Measurements from ENCODE around the gene SPON1.

The SPON1 gene

GRCh38 chr11:14299921-14300320 is 337.4 kb downstream of the SPON1 start:
- DNase-seq: no peak

- peak; percentile 67 for DNase-seq
Measured at GRCh38 chr11:14300661-14301304, 338.3 kb downstream of the SPON1 start.

- peak; percentile 29 for DNase-seq
Measured at GRCh38 chr11:14304601-14305000, 342.1 kb downstream of the SPON1 start.

GRCh38 chr11:14305649-14306048 is 343.1 kb downstream of the SPON1 start:
- DNase-seq: no peak

DNA sequence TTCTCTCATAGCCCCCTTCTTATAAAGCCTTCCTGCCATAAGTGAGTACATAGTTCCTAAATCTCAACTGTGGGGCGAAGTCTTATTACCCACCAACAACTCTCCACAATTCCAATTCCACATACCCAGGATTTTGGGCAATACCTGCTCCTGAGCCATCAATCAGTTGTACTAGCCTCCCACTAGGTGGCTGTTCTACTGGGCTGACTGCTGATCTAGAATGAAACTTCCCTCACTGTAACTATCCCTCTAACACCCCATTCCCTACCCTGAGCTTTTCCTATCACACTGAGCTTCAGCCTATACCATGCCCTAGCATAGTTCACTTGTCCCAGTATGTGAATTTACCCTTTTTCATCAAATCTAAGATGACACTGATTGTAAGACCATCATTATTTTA is 344.0 kb downstream of the SPON1 start:
- no peak for DNase-seq

GRCh38 chr11:14308114-14308896 is 345.8 kb downstream of the SPON1 start:
- no peak for DNase-seq

GRCh38 chr11:14308897-14309387 is 346.4 kb downstream of the SPON1 start:
- DNase-seq: no peak

DNA sequence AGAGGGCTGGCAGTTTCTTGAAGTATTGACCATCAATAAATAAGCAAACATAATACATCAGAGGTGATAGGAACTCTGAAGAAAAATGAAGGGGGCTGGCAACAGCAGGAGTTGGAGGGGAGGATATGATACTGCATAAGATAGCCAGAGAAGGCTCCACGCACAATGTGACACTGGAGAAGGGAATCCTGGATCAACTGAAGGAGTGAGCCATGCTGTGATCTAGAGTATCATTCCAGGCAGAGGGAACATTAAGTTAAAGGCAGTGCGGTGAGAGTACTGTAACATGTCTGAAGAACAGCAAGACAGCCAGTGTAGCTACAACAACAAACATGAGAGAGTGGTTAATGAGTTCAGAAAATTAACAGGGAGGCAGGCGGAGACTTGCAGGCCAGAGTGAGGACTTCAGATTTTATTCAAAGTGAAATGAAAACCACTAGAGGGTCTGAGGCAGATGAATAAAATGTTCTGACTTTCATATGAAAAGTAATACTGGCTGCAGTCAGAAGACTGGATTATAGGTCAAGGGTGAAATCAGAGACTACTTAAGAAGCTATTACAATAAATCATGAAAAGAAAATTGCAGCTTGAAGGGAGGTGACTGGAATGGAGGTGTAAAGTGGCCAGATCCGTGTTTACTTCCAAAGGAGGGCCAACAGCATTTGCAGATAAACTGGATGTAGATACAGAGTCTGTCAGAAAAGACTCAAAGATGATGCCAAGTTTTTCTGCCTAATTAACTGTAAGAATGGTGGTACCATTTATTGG is 347.1 kb downstream of the SPON1 start:
- DNase-seq: no peak

GRCh38 chr11:14310679-14311078 is 348.2 kb downstream of the SPON1 start:
- DNase-seq: no peak

DNA sequence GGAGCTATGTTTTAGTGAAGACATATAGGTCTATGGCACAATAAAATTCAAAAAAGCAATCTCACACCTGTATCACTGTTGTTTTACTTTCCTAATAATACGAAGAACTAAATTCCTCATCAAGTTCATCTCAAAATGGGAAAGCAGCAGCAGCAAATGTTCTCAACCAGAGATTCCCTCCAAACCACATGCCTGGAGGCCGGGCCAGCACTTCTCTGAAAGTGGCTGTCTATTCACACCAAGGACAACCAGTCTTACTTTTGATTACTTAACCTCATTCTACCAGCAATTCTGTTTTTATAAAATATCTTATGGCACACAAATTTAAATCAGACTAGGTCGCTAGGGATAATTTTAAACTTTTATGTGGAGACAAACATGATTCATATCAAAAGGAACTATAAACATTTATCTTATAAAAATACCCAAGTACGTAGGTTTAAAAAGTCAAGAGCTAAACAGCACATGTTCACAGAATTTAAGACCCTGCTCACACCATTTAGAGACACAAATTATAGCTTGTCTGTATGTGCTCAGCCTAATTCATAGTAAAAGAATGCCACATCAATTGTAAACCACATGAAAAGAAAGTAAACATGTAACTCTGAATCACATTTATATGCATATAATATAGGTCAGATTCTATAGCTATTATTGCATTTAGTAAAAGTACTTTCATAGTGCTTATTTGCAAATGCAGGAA is 350.4 kb downstream of the SPON1 start:
- no peak for DNase-seq

GRCh38 chr11:14314127-14314526 is 351.6 kb downstream of the SPON1 start:
- DNase-seq: no peak

- no peak for DNase-seq
Measured at GRCh38 chr11:14315130-14315529, 352.6 kb downstream of the SPON1 start.
